Glomerular endothelial cell (primary cell): ENCODE data around the gene ZNF710. TPM values are rescaled to one million over a fixed set of nuclear protein-coding genes. Genes with fewer than 3 reads are reported as not detected.

ENCODE experiments used
- DNase-seq: peaks from one replicate; pipeline ENCODE4 v3.0.0-alpha.2; 2011; ENCODE audit warnings: low read depth, low spot score; ENCODE audit errors: extremely low read depth
- total RNA-seq: library from RNA; depleted of rRNA; stranded (reverse); fragments of >200 nt; gene quantifications from 2 replicates; pipeline ENCODE4 v1.2.3, GENCODE V29; 2015

ZNF710 gene
- total RNA-seq, 1 donor from 2014 or later, result 16.5 TPM

DNA sequence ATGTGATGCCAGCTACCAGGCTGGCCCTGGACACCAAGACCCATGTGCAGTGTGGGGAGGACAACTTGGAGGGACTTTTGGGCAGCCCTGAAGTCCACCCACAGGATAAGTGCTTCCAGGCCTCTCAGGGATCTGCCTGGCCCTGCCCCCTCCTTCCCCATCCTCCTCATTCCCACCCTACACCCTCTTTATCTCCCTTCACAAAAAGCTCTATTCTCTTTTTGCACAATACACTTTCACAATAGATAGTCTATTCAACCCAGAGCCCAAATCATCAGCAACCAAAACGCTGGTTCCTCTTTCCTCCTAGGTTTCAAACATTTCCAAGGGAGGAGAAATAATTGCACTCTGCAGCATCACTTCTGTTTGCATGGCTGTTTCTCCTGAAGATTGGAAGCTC lies 7.8 kb upstream of the ZNF710 start:
- DNase-seq, result no peak

DNA sequence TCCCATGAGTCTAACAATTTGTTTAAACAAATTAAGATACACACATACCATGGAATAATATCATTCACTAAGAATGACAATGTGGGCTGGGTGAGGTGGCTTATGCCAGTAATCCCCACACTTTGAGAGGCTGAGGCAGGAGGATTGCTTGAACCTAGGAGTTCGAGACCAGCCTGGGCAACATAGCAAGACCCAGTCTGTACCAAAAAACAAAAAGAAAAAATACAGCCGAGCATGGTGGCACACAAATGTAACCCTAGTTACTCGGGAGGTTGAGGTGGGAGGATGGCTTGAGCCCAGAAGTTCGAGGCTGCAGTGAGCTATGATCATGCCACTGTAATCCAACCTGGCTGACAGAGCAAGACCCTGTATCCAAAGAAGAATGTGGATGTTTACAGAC lies 4.0 kb upstream of the ZNF710 start:
- no peak for DNase-seq

DNA sequence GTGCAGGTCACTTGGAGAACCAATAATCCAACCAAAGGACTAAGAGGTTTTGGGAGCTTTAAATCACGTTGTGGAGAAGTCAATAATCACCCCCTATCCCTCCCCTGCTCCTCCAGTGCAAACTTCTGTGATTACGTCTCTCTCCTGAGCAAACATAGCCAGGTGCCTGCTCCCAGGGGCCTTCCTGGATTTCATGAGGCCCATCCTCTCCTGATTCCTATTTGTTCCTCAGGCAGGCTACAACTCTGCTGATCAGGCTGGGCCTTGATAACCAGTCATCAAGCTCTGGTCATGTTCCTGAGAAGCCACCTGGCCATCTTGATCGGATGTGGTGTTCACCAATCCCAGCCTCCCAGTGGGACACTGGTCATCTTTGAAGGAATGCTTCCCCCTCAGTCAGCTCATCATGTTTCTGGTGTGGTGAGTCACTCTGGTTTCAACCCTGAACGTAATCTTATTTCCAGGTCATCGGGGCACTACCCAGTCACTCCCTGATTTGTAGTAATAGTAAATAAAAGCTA lies 2.9 kb upstream of the ZNF710 start:
- no peak for DNase-seq

DNA sequence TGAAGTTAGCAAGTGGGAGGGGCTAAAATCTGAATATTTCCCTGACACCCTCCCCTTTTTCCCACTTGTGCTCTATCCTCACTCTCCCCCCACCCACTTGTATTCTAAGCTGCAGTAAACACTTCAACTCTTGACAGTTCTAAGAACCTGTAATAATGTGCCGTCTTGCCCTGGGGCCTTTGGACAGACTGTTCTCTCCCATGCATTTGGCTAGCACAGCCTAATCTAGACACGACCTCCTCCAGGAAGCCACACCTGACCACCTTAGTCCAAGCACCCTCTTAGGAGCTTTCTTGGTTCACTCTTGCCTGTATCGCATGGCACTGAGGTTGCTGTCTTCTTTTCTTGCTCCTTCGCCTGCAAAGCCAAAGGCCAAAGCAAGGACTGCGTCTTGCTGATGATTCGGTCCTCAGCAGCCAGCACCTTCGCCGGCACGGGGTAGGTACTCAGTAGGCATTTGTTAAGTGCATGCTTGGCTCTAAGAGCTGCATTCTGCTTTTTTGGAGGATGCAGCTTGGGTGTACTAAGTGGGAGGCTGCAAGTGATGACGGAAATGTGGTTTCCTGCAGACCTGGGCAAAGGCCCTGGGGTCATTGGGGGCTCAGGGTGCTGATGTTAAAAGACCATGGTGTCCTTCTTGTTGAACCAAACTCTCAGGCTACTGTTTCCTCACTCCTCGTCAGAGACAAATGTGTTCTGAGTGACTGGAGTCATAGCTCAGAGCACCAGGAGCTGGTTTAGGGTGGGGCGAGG lies 2.0 kb upstream of the ZNF710 start:
- no peak for DNase-seq

DNA sequence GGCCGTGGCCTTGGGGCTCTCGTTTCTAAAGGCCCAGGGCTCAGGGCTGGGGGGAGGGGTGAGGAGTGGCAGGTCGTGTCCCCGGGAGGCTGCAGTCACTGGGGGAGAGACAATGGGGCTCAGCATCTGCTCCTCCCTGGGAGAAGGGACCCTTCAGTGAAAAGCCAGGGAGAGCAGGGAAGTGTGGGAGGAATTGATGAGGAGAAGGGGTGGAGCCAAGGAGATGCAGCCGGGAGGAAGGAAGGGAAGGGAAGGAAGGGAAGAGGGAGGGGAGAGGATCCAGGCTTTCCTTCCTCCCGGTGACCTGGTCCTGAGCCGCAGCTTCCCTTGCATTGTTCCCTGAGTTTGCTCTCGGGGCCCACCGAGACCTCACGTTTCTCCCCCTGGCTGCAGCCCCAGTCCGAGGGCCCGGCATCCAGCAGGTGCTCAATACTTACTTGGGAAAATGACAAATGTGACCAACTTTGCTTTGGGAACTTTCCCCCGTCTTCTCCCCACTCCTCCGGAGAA lies 1.4 kb upstream of the ZNF710 start:
- DNase-seq, result no peak

DNA sequence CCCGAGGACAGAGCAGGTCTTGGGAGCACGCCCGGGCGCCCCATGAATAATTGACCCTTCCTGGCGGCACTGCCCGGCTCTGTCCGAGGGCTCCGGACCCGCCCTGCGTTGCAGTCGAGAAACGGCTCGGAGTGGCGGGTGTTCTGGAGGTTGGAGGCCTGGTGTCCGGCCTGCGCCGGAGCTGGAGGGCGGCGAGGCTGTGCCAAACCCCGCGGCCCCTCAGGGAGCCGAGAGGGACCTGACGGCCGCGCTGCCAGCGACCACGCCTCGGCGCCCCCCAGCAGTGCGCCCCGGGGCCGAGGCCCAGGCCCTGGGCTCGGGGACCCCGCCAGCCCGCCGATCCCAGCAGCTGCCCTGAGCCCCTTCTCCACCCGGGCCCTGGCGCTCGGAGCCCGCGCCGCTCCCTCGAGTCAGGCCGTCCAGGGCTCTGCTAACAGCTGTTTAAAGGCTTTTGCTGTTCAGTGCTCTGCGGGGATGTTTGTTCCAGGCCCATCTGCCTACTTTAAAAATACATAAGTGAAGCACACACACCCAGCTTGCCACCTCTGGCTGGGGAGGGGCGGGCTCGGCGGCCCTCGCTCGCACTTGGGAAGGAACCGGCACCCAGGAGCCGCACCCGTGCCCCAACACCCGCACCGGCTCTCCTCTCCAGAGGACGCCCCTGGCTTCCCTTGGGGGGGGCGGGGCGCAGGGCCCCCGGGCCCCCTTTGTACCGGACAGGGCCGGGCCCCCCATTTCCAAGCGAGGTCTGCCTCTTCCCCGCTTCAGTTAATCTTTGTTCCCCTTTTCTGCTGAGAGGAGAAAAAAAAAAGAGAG lies 730 bp upstream of the ZNF710 start:
- no peak for DNase-seq

DNA sequence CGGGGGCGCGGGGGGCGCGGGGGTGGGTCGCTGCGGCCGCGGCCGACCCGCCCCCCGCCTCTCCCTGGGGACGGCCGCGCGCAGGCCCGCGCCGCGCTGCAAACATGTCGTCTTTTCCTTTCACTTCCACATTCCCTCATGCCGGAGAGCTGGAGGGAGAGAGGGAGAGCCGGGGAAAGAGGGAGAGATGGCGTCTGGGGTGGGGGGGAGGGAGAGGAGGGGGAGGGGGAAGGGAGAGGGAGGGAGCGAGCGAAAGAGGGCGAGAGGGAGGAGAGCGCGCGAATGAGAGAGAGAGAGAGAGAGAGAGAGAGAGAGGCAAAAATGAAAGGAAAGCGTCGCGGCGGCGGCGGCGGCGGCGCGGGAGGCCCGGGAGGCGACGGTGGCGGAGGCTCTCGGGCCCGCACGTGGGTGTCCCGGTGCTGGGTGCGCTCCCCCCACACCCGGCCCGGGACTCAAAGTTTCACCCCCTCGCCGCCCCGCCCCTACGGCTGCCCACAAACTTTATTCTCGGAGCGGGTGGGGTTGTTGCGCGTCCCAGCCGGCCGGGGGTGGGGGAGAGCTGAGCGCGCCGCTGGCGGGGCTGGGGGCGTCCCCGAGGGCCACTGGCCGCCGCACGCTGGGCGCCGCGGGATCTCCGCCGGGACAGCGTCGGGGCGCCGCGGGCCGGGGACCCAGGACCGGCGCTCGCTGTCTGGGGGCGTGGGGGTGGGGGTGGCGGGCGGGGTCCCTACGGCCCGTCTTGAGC lies 731 bp downstream of the ZNF710 start:
- no peak for DNase-seq

DNA sequence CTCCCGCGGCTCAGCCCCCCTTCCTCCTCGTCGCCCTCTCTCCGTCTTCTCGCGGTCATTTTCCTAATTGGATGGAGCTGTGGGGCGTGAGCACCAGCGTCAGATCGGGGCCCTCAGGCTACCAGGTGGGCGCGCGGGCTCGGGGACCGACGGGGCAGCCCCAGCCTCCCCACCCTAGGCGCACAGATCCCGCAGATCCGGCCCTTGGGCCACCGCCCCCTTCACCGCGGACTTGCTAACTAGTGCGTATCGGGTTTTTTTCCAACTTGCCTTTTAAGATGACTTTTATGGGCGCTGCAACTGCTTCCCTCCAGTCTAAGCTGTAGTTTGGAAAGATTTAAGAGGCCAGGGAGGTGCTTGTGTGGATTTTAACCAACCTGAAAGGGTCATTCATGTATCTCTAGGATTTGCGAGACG lies 1.3 kb downstream of the ZNF710 start:
- DNase-seq, result no peak

DNA sequence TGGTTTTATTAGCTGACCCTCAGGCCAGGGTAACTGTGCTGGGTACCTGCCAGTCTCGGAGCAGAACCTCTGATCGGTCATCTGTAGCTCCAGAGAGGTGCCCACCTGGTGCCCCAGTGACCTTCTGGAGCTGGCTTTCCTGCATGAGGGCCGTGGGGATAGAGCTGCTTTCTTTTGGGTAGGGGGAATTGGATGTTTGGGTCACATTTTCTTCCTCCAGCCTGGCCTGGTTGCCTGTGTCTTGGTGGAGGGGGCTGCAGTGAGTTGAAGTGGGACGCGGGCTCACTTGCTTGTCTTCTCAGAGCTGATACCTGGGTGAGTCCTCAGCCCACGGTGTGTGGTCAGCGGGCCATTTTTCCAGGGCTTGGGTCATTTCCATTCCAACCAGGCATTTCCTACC lies 2.6 kb downstream of the ZNF710 start:
- DNase-seq, result no peak

DNA sequence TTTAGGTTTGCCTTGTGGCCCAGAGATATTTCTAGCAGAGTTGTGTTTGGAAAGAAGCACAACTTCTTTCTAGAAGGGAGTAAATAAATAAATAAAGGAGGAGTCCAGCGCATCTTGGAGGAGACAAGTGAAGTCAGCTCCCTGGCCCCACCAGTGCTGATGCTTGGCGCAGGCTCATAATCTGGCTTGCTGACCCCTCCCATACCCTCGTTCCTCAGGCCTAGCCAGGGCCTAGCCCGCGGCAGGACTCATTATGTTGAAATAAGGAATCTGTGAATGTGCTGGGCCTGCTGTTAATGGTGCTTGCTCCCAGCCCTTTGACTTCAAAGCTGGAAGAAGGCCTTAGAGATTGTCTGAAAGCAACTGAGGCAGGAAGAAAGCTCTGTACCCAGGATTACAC lies 3.1 kb downstream of the ZNF710 start:
- no peak for DNase-seq

DNA sequence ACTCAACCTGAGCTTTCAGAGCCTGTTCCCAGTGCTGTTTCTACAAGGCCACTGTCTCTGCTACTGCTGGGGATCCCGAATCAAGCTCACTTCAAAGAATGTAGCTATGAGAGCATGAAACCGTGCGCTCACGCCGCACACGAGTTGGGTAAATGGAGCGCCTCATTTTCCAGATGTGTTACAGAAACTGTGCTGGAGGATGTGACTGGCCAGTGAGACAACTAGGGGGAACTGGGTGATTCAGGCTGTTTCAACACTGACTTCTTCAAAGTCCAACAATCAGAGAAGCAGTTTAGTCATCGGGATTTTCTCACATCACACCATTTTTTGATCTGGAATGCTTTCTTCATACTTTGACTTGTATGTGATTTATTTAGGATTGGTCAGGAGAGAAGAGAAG lies 3.5 kb downstream of the ZNF710 start:
- no peak for DNase-seq

DNA sequence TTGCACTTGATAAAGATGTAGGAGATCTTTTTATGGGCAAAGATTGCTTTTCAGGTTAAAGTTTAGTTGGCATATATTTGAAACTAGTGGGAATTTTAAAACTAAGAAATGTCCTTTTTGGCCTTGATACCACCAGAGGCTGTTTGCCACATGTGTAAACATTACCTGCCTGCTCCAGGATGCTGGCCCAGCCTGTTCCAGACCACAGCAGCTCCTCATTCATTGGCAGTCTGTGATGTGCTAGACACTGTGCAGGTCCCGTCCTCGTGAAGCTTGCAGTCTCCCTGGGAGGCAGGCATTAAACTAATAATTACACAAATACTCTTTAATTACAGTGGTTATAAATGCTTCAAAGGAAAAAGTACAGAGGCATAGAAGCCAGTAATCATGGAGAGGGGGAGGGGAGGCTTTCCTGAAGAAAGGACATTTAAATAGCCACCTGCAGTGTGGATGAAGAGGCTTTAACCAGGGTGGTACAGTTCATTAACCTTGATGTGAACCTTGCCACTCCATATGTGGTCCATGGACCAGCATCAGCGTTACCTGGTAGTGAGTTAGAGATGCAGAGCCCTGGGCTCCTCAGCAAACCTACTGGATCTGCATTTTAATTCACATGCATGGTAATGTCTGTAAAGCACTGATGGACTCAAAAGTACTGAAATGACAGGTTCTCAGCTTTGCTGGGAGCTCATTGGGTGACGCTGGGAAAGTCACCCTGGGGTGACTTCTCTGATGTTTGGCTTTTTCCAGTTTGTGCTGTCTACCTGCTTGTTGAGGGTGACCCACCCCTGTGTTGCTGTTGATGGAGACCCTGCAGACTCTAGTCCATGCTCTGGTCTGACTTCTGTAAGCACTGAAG lies 5.3 kb downstream of the ZNF710 start:
- no peak for DNase-seq

DNA sequence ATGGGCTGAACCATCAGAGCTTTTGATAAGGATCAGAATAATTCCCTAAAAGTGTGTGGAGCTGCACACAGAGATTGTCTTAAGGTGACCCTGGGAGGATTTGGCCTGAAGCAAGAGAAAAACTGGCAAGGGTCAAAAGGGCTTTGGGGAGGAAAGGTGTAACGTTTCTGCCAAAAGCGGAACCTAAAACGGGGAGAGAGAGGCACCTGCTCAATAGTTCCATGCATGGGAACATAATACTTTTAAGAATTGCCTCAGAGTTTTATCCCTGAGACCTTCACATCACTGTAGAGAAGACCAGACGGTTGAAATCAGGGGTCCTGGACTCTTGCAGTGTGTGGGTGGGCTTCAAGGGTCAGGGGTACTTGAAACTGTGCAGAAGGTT lies 5.9 kb downstream of the ZNF710 start:
- DNase-seq, result no peak

DNA sequence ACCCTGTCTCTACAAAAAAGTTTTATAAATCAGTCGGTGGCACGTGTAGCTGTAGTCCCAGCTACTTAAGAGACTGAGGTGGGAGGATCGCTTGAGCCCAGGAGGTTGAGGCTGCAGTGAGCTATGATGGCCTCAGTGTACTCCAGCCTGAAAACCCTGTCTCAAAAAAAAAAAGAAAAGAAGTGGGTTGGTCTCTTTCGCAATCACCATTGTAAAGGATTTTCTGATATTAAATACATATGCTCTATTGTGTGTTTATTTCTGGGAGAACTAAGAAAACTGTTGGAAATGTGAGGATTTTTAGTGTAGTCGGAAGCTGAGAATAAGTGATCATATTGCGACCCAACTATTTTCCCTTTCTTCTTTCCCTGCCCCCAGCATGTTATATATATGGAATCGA lies 7.5 kb downstream of the ZNF710 start:
- DNase-seq, result no peak

DNA sequence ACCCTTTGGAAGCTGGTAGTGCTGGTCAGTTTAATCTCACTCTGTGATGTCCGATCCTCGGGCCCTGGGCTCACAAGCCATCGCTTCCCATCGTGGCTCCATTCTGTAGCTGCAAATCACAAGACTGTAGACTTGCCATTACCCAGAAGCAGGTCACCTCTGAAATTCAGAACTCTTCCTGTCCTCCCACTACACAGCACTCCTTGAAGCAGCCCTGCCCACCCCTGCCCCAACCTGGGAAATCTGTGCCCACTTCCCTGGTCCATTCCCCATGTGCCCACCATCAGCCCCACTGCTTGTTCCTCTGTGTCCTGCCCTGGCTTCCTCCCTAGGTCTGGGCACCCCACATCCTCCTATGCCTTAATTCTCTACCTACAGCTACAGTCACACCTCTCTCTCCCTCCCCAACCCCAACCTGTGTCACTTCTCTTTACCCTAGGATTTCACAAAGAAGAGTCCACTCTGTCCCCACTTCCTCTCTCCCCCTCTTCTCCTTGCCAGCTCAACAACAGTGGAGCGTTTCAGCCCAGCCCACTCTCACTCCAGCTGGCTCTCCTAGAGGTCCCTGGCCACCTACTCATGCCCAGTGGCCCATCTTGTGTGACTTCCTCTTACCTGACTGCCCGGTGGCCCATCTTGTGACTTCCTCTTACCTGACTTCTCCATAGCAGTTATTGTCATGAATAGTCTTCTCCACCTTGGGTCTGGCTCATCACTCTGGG lies 8.3 kb downstream of the ZNF710 start:
- no peak for DNase-seq

DNA sequence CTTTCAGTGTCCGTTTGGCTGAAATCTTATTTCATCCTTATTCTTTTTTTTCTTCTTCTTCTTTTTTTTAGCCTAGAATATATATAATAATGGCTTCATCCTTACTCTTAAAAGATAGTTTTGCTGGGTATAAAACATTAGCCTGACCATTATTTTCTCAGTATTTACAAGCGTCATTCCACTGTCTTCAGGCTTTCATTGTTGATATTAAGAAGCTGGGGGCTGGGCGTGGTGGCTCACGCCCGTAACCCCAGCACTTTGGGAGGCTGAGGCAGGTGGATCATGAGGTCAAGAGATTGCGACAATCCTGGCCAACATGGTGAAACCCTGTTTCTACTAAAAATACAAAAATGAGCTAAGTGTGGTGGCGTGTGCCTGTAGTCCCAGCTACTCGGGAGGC lies 10.6 kb downstream of the ZNF710 start:
- no peak for DNase-seq

DNA sequence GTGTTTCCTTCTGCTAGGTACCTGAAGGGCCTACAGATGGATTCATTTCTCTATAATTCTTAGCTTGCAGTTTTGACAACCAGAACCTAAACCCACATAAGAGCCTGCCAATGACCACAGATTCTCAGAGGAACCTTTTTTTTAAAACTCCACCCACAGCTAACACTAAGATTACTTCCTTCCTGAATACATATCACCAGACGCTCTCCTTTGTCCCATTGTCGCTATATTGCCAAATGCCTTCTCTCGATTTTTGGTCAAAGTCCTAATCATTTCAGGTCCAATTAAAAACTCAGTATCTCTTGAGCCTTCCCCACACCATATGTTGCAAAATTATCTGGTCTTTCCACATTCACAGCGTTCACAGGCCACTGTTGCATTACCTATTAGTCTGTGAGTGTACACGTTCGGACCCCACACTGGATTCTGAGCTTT lies 12.4 kb downstream of the ZNF710 start:
- no peak for DNase-seq

DNA sequence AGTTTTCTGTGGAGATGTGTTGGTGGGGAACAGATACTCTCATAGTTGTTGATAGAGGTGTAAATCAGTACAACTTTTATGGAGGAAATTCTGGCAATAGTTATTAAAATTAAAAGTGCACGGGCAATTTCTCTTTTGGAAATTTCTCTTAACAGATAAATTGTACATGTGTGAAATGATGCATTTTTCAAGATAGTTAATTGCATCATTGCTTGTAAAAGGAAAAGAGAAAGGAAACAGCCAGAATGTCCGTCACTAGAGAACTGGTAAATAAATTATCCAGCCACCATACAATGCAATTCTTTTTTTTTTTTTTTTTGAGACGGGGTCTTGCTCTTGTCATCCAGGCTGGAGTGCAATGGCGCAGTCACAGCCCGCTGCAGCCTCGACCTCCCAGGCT lies 14.2 kb downstream of the ZNF710 start:
- DNase-seq, result no peak

DNA sequence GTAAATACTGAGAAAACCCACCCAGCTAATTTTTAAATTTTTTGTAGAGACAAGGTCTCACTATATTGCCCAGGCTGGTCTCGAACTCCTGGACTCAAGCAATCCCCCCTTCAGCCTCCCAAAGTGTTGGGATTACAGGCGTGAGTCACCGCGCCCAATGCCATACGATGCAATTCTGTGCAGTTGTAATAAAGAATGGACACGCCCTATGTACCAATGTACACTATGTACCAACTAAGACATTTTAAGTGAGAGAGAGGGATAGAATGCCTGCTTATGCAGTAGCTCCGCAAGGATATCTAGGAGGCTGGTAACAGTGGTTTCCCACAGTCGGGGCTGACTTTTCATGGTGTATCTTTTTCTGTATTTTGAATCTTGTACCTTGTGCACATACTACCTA lies 14.6 kb downstream of the ZNF710 start:
- DNase-seq, result no peak

DNA sequence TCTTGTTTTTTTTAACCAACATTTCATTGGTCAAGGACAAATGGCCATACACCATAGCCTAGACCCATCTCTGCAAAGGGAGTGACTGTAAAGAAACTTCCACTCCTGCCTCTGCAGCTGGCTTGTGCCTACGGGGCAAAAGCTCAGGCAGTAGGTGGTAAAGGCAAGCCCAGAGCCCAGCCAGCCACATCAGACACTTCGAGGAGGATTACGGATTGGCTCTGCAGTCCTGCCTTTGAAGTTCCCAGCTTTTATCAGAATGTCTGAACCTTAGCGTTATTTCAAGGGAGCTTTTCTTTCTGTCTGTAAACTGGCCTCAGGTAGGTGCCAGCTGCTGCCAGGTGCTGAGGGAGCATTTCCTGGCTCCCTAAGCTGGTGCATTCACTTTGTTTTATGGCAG lies 15.6 kb downstream of the ZNF710 start:
- DNase-seq, result no peak
